HEK293T (cell line): ENCODE data around the gene ARHGEF28.

ENCODE experiments used
- CTCF ChIA-PET: fragments of 350-600 bp; formaldehyde crosslinking; extraction: SDS; loops from one replicate; lab custom pipeline; 2021; ENCODE audit warnings: antibody characterized with exemption, inconsistent platforms; lab: Yijun Ruan, JAX
- POLR2A ChIA-PET: fragments of 350-600 bp; formaldehyde crosslinking; extraction: SDS; loops from one replicate; lab custom pipeline; 2020; ENCODE audit warnings: antibody characterized with exemption, inconsistent platforms; lab: Yijun Ruan, JAX
- DNase-seq: peaks from one replicate; pipeline ENCODE4 v3.0.0; 2012; ENCODE audit warnings: mixed read lengths; ENCODE audit errors: extremely low spot score
- ARNT ChIP-seq: fragments of 450-650 bp; IDR thresholded peaks from 2 replicates; pipeline ENCODE4 v1.6.1; 2017; ENCODE audit warnings: mild to moderate bottlenecking
- BHLHE40 ChIP-seq: fragments of 450-650 bp; IDR thresholded peaks from 2 replicates; pipeline ENCODE4 v1.6.1; 2016; ENCODE audit warnings: mild to moderate bottlenecking, moderate library complexity, borderline replicate concordance
- CTBP1 ChIP-seq: fragments of 450-650 bp; IDR thresholded peaks from 2 replicates; pipeline ENCODE4 v1.6.1; 2016; ENCODE audit warnings: borderline replicate concordance
- ELF4 ChIP-seq: fragments of 450-650 bp; IDR thresholded peaks from 2 replicates; pipeline ENCODE4 v1.6.1; 2017; ENCODE audit warnings: antibody characterized with exemption
- FOXA1 ChIP-seq: fragments of 450-650 bp; IDR thresholded peaks from 2 replicates; pipeline ENCODE4 v1.6.1; 2016; ENCODE audit warnings: mild to moderate bottlenecking
- FOXK2 ChIP-seq: fragments of 450-650 bp; IDR thresholded peaks from 2 replicates; pipeline ENCODE4 v1.6.1; 2016; ENCODE audit warnings: mild to moderate bottlenecking
- FOXM1 ChIP-seq: fragments of 450-650 bp; IDR thresholded peaks from 2 replicates; pipeline ENCODE4 v1.6.1; 2017; ENCODE audit warnings: mild to moderate bottlenecking, borderline replicate concordance
- HDGF ChIP-seq: fragments of 450-650 bp; IDR thresholded peaks from 2 replicates; pipeline ENCODE4 v1.6.1; 2017; ENCODE audit warnings: antibody characterized with exemption, borderline replicate concordance
- L3MBTL2 ChIP-seq: fragments of 450-650 bp; conservative IDR thresholded peaks from 2 replicates; pipeline ENCODE4 v1.6.1; 2016; ENCODE audit warnings: mild to moderate bottlenecking
- LEF1 ChIP-seq: fragments of 450-650 bp; IDR thresholded peaks from 2 replicates; pipeline ENCODE4 v1.6.1; 2017; ENCODE audit warnings: mild to moderate bottlenecking, borderline replicate concordance
- NFRKB ChIP-seq: fragments of 450-650 bp; IDR thresholded peaks from 2 replicates; pipeline ENCODE4 v1.6.1; 2016; ENCODE audit warnings: mild to moderate bottlenecking, moderate library complexity
- PKNOX1 ChIP-seq: fragments of 450-650 bp; IDR thresholded peaks from 2 replicates; pipeline ENCODE4 v1.6.1; 2016
- SP1 ChIP-seq: fragments of 450-650 bp; IDR thresholded peaks from 2 replicates; pipeline ENCODE4 v1.6.1; 2017
- SUZ12 ChIP-seq: fragments of 450-650 bp; IDR thresholded peaks from 2 replicates; pipeline ENCODE4 v1.6.1; 2016; ENCODE audit warnings: mild to moderate bottlenecking
- TARDBP ChIP-seq: fragments of 450-650 bp; IDR thresholded peaks from 2 replicates; pipeline ENCODE4 v1.6.1; 2016
- ZNF384 ChIP-seq: fragments of 450-650 bp; IDR thresholded peaks from 2 replicates; pipeline ENCODE4 v1.6.1; 2016

The ARHGEF28 gene

DNA sequence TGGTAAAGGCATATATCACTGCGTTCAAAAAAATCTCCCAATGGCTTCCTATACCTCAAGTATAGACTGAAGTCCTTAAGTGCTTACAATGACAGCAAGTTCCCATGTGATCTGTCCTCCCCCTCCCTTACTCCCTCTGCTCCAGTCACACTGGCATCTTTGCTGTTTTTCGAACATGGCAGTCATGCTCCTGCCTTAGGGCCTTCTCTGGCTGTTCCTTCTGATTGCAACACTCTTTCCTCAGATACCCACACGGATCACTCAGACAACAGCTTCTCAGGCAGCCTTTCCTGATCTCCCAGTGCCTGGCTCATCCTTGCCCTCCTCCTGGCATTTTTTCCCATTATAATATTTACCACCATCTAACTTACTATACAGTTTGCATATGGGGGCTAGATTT, 232.8 kb downstream of the ARHGEF28 start:
- DNase-seq: no peak
- TF ChIP-seq SUZ12: no peak
- no peak for TF ChIP-seq PKNOX1
- no peak for TF ChIP-seq FOXM1
- no peak for TF ChIP-seq L3MBTL2
- TF ChIP-seq BHLHE40: no peak
- TF ChIP-seq HDGF: no peak
- TF ChIP-seq CTBP1: no peak
- TF ChIP-seq ELF4: no peak
- TF ChIP-seq TARDBP: no peak
- no peak for TF ChIP-seq LEF1
- no peak for TF ChIP-seq NFRKB
- TF ChIP-seq SP1: no peak
- CTCF ChIA-PET: no interaction called here
- POLR2A ChIA-PET: no interaction called here

DNA sequence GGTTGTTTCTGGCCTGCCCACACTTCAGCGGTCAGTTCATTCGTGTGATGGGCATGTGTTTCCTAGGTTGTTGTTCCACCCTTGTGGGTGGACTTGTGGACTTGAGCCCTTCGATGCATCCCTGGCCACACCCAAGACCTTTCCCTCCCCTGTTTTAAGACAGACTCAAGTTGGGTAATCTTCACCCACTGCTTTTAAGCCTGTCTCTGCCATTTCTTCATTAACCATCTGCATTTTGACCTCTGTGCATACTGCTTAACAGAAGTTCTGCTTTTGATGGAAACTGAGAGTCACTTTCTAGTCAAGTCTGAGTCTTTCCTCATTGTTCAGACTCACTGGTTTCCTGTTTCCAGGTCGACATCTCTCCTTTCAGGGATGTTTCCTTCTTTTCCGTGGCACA, 233.7 kb downstream of the ARHGEF28 start:
- no peak for TF ChIP-seq SP1
- TF ChIP-seq FOXK2: no peak
- no peak for TF ChIP-seq HDGF
- TF ChIP-seq ARNT: no peak
- TF ChIP-seq SUZ12: no peak
- no peak for TF ChIP-seq FOXM1
- no peak for TF ChIP-seq BHLHE40
- no peak for TF ChIP-seq TARDBP
- DNase-seq: no peak
- CTCF ChIA-PET: no interaction called here
- POLR2A ChIA-PET: no interaction called here

- no peak for DNase-seq
- CTCF ChIA-PET: no interaction called here
- POLR2A ChIA-PET: no interaction called here
- TF ChIP-seq LEF1: no peak
- TF ChIP-seq ARNT: no peak
- no peak for TF ChIP-seq L3MBTL2
- no peak for TF ChIP-seq CTBP1
- no peak for TF ChIP-seq SP1
- TF ChIP-seq ZNF384: no peak
- no peak for TF ChIP-seq TARDBP
- no peak for TF ChIP-seq SUZ12
- no peak for TF ChIP-seq FOXA1
- no peak for TF ChIP-seq PKNOX1
- no peak for TF ChIP-seq FOXK2
- no peak for TF ChIP-seq NFRKB
- no peak for TF ChIP-seq HDGF
- no peak for TF ChIP-seq FOXM1
- TF ChIP-seq BHLHE40: no peak
- TF ChIP-seq ELF4: no peak
Measured at GRCh38 chr5:73861313-73861988, 235.5 kb downstream of the ARHGEF28 start.

DNA sequence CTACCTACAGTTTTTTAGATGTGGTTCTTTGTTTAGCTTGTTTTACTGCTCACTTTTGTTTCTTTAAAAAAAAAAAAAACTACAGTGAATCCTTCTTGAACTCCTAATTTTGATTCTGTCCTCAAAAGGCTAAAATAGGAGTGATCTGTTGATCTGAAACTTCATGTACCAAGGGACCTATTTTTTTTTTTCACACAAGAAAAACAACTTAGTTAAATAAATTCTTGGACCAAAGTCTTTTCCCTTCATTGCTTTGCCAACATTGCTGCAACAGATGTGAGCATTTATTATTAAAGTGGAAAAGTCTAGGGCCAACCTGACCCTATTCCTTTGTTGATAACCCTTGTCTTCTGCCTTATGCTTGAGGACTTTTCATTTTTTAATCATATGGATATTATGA, 236.8 kb downstream of the ARHGEF28 start:
- ChIA-PET POLR2A (no interaction called here), CTCF (no interaction called here)
- no peak for DNase-seq
- no peak for TF ChIP-seq SUZ12
- no peak for TF ChIP-seq CTBP1
- no peak for TF ChIP-seq FOXA1
- TF ChIP-seq ELF4: no peak
- TF ChIP-seq ARNT: no peak
- no peak for TF ChIP-seq FOXM1
- TF ChIP-seq L3MBTL2: no peak
- no peak for TF ChIP-seq TARDBP
- no peak for TF ChIP-seq FOXK2
- TF ChIP-seq LEF1: no peak
- TF ChIP-seq PKNOX1: no peak
- no peak for TF ChIP-seq BHLHE40
- TF ChIP-seq NFRKB: no peak
- no peak for TF ChIP-seq ZNF384
- TF ChIP-seq SP1: no peak
- no peak for TF ChIP-seq HDGF

DNA sequence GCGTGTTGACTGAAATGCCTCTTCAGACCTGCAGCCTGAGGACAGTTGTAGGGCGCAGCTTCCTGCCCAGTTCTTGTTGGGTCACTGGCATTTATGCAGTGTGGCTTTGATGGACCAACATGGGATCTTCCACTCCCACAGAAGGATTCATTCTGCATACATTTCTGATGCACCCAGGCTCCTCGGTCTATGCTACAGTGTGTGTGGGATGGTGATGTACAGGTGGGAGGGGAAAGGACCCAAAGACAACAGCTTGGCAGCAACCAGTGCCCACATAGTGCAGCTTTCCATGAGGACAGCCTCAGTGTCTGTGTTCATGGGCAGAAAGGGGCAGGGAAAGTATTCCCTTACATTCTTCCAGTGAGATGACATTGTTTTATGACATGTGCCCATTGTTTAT, 237.9 kb downstream of the ARHGEF28 start:
- CTCF ChIA-PET: no interaction called here
- POLR2A ChIA-PET: no interaction called here
- TF ChIP-seq PKNOX1 (no peak), BHLHE40 (no peak), HDGF (no peak), CTBP1 (no peak), NFRKB (no peak), ARNT (no peak), LEF1 (no peak), FOXM1 (no peak), L3MBTL2 (no peak), ELF4 (no peak), FOXA1 (no peak), ZNF384 (no peak), SUZ12 (no peak), FOXK2 (no peak), TARDBP (no peak), SP1 (no peak)
- DNase-seq: no peak
